IMR-90 (cell line): Measurements from ENCODE around the gene STAG1. TPM values are rescaled to one million over a fixed set of nuclear protein-coding genes. Genes with fewer than 3 reads are reported as not detected.

ENCODE experiments used
- ATAC-seq: fragments of 200-7000 bp; cut with Tn5 transposase; 2 replicates; pipeline ENCODE4 v1.9.1; 2020; ENCODE audit warnings: low read depth, mild to moderate bottlenecking, moderate library complexity
- BruUV-seq: library from RNA; stranded (reverse); fragments of 400-500 nt; replicated peaks from 2 replicates; lab custom pipeline; 2021; lab: Mats Ljungman, UMichigan
- CTCF ChIA-PET: fragments of 300-600 bp; formaldehyde crosslinking; extraction: SDS; loops from one replicate; lab custom pipeline; 2021; ENCODE audit warnings: antibody characterized with exemption; lab: Yijun Ruan, JAX
- POLR2A ChIA-PET: fragments of 300-600 bp; sonication (Branson Sonifier 250); formaldehyde crosslinking; loops from one replicate; lab custom pipeline; 2022; ENCODE audit warnings: antibody characterized with exemption; ENCODE audit not compliant: unreplicated experiment; lab: Charles Lee
- DNase-seq: peaks from one replicate; pipeline ENCODE4 v3.0.0; 2013
- H2AFZ ChIP-seq: replicated peaks from 2 replicates; pipeline ENCODE3; 2013; ENCODE audit warnings: low read length, mild to moderate bottlenecking; ENCODE audit not compliant: poor library complexity
- H2AK5ac ChIP-seq: 2 replicates; pipeline ENCODE4 v1.6.1; 2013; ENCODE audit warnings: low read depth, low read length, inconsistent platforms
- H2AK9ac ChIP-seq: replicated peaks from 2 replicates; pipeline ENCODE3; 2013; ENCODE audit warnings: mild to moderate bottlenecking, low read depth, low read length, moderate library complexity; ENCODE audit not compliant: poor library complexity
- H2BK120ac ChIP-seq: 2 replicates; pipeline ENCODE4 v1.6.1; 2013; ENCODE audit warnings: low read depth, low read length, inconsistent platforms
- H2BK15ac ChIP-seq: 3 replicates; pipeline ENCODE4 v1.6.1; 2013; ENCODE audit warnings: low read depth, low read length, inconsistent platforms
- H2BK20ac ChIP-seq: 2 replicates; pipeline ENCODE4 v1.6.1; 2013; ENCODE audit warnings: low read depth, mild to moderate bottlenecking, inconsistent platforms, low read length, moderate library complexity
- H2BK5ac ChIP-seq: 2 replicates; pipeline ENCODE4 v1.6.1; 2013; ENCODE audit warnings: mild to moderate bottlenecking, low read depth, low read length, inconsistent platforms; ENCODE audit not compliant: poor library complexity, severe bottlenecking
- H3K14ac ChIP-seq: replicated peaks from 2 replicates; pipeline ENCODE4 v1.6.1; 2013; ENCODE audit warnings: low read depth, low read length, inconsistent platforms
- H3K18ac ChIP-seq: 2 replicates; pipeline ENCODE4 v1.6.1; 2013; ENCODE audit warnings: low read depth, low read length, control low read depth
- H3K23ac ChIP-seq: 2 replicates; pipeline ENCODE4 v1.6.1; 2013; ENCODE audit warnings: low read depth, low read length, inconsistent platforms
- H3K27ac ChIP-seq: 2 replicates; pipeline ENCODE4 v1.5.1; 2013; ENCODE audit warnings: mild to moderate bottlenecking, control low read depth, low read length; ENCODE audit not compliant: insufficient read depth
- H3K27me3 ChIP-seq: 2 replicates; pipeline ENCODE4 v1.6.1; 2013; ENCODE audit warnings: low read length; ENCODE audit not compliant: control insufficient read depth, insufficient read depth
- H3K36me3 ChIP-seq: 2 replicates; pipeline ENCODE4 v1.6.1; 2013; ENCODE audit warnings: low read length, mixed read lengths; ENCODE audit not compliant: control insufficient read depth, insufficient read depth
- H3K4ac ChIP-seq: 2 replicates; pipeline ENCODE4 v1.6.1; 2013; ENCODE audit warnings: low read depth, low read length, inconsistent platforms
- H3K4me1 ChIP-seq: 2 replicates; pipeline ENCODE4 v1.6.1; 2013; ENCODE audit warnings: low read length, mixed read lengths; ENCODE audit not compliant: control insufficient read depth, insufficient read depth
- H3K4me2 ChIP-seq: 2 replicates; pipeline ENCODE4 v1.6.1; 2013; ENCODE audit warnings: low read depth, mild to moderate bottlenecking, control low read depth, low read length, moderate library complexity
- H3K4me3 ChIP-seq: 2 replicates; pipeline ENCODE4 v1.5.1; 2013; ENCODE audit warnings: low read depth, mild to moderate bottlenecking, control low read depth, low read length, moderate library complexity; ENCODE audit not compliant: insufficient read depth
- H3K56ac ChIP-seq: 2 replicates; pipeline ENCODE4 v1.6.1; 2013; ENCODE audit warnings: low read length, inconsistent platforms; ENCODE audit not compliant: insufficient read depth; ENCODE audit errors: extremely low read depth
- H3K79me1 ChIP-seq, 2 experiments: 2 replicates each; pipeline ENCODE4 v1.6.1; 2013; ENCODE audit warnings: low read length in 2 of 2, inconsistent platforms in 1 of 2, low read depth in 1 of 2
- H3K9ac ChIP-seq: 2 replicates; pipeline ENCODE4 v1.6.1; 2013; ENCODE audit warnings: low read depth, low read length, control low read depth
- H3K9me1 ChIP-seq: 2 replicates; pipeline ENCODE4 v1.6.1; 2013; ENCODE audit warnings: low read length, inconsistent platforms; ENCODE audit not compliant: insufficient read depth
- H3K9me3 ChIP-seq: 2 replicates; pipeline ENCODE4 v1.6.1; 2013; ENCODE audit warnings: low read length; ENCODE audit not compliant: control insufficient read depth, insufficient read depth
- H4K20me1 ChIP-seq: 2 replicates; pipeline ENCODE4 v1.6.1; 2013; ENCODE audit warnings: low read length, inconsistent platforms; ENCODE audit not compliant: insufficient read depth
- H4K5ac ChIP-seq: 2 replicates; pipeline ENCODE4 v1.6.1; 2013; ENCODE audit warnings: mild to moderate bottlenecking, low read depth, low read length, control low read depth
- H4K8ac ChIP-seq, 2 experiments: 2 replicates each; pipeline ENCODE4 v1.6.1; 2013; ENCODE audit warnings: low read depth in 2 of 2, low read length in 2 of 2, control low read depth in 1 of 2, inconsistent platforms in 1 of 2
- H4K91ac ChIP-seq: 2 replicates; pipeline ENCODE4 v1.6.1; 2013; ENCODE audit warnings: low read depth, low read length, inconsistent platforms; ENCODE audit not compliant: insufficient read depth
- BHLHE40 ChIP-seq: fragments of 150-350 bp; IDR thresholded peaks from 2 replicates; pipeline ENCODE4 v1.6.1; 2016; ENCODE audit warnings: mild to moderate bottlenecking, low read depth, low read length
- CEBPB ChIP-seq: IDR thresholded peaks from 2 replicates; pipeline ENCODE4 v1.6.1; 2012; ENCODE audit warnings: low read depth, low read length, improper control_type of control experiment
- FOS ChIP-seq: fragments of 150-350 bp; IDR thresholded peaks from 2 replicates; pipeline ENCODE4 v1.6.1; 2016; ENCODE audit warnings: low read depth, low read length
- MAZ ChIP-seq: IDR thresholded peaks from 2 replicates; pipeline ENCODE4 v1.6.1; 2012; ENCODE audit warnings: low read depth, mild to moderate bottlenecking, low read length, improper control_type of control experiment, moderate library complexity, borderline replicate concordance
- MXI1 ChIP-seq: IDR thresholded peaks from 2 replicates; pipeline ENCODE4 v1.6.1; 2012; ENCODE audit warnings: low read depth, mild to moderate bottlenecking, low read length, moderate library complexity, borderline replicate concordance
- NFE2L2 ChIP-seq: fragments of 150-350 bp; IDR thresholded peaks from 2 replicates; pipeline ENCODE4 v1.6.1; 2016; ENCODE audit warnings: low read depth, mild to moderate bottlenecking, low read length
- POLR2A ChIP-seq: IDR thresholded peaks from 2 replicates; pipeline ENCODE4 v1.6.1; 2012; ENCODE audit warnings: mild to moderate bottlenecking, low read depth, low read length
- RAD21 ChIP-seq: IDR thresholded peaks from 2 replicates; pipeline ENCODE4 v1.6.1; 2012; ENCODE audit warnings: low read length, improper control_type of control experiment
- RCOR1 ChIP-seq: IDR thresholded peaks from 2 replicates; pipeline ENCODE4 v1.6.1; 2012; ENCODE audit warnings: mild to moderate bottlenecking, low read length, improper control_type of control experiment; ENCODE audit not compliant: insufficient replicate concordance
- RFX5 ChIP-seq: IDR thresholded peaks from 2 replicates; pipeline ENCODE4 v1.8.0; 2012; ENCODE audit warnings: low read depth, mild to moderate bottlenecking, low read length, moderate library complexity
- SMC3 ChIP-seq: fragments of 150-350 bp; IDR thresholded peaks from 2 replicates; pipeline ENCODE4 v1.6.1; 2016; ENCODE audit warnings: low read depth, mild to moderate bottlenecking, antibody characterized with exemption, low read length, moderate library complexity
- dilution Hi-C: fragments of 300-500 bp; cut with HindIII; formaldehyde crosslinking; loops from one replicate; pipeline ENCODE4 v1.14.3; 2018; ENCODE audit warnings: low sequenced_read_pairs; ENCODE audit not compliant: unreplicated experiment
- in situ Hi-C: fragments of 300-500 bp; cut with MboI; formaldehyde crosslinking; loops from 3 replicates; pipeline ENCODE4 v1.14.3; 2019; ENCODE audit warnings: low sequenced_read_pairs, inconsistent platforms, mixed read lengths
- intact Hi-C: fragments of 100-400 bp; cut with micrococcal nuclease; formaldehyde crosslinking; loops from 2 replicates; pipeline ENCODE4 v1.10.0; 2022
- polyA plus RNA-seq, 3 experiments: library from polyadenylated mRNA; depleted of rRNA; stranded (reverse); fragments of >200 nt; gene quantifications; 2 replicates each; pipeline ENCODE4 v1.2.3, GENCODE V29; 2012; ENCODE audit warnings: low replicate concordance in 1 of 3
- total RNA-seq: library from RNA; depleted of rRNA; stranded (reverse); fragments of >200 nt; gene quantifications from 2 replicates; pipeline ENCODE4 v1.2.3, GENCODE V29; 2012
- TF ChIP-seq, protein P1 (sequence below): conservative IDR thresholded peaks from 2 replicates; pipeline ENCODE4 v1.5.1; 2012; ENCODE audit warnings: mild to moderate bottlenecking, low read depth, low read length, improper control_type of control experiment
- TF ChIP-seq, protein P2 (sequence below): fragments of 150-350 bp; IDR thresholded peaks from 2 replicates; pipeline ENCODE4 v1.6.1; 2017; ENCODE audit warnings: mild to moderate bottlenecking, antibody characterized with exemption, low read length, low read depth
- TF ChIP-seq, protein P3 (sequence below): fragments of 150-350 bp; IDR thresholded peaks from 2 replicates; pipeline ENCODE4 v1.6.1; 2016; ENCODE audit warnings: low read depth, mild to moderate bottlenecking, low read length, moderate library complexity, borderline replicate concordance

Gene STAG1
- total and polyA plus RNA-seq, 2 of the 4 experiments (the other 2 are of a cell fraction), result 9.6 to 32.3 TPM

DNA sequence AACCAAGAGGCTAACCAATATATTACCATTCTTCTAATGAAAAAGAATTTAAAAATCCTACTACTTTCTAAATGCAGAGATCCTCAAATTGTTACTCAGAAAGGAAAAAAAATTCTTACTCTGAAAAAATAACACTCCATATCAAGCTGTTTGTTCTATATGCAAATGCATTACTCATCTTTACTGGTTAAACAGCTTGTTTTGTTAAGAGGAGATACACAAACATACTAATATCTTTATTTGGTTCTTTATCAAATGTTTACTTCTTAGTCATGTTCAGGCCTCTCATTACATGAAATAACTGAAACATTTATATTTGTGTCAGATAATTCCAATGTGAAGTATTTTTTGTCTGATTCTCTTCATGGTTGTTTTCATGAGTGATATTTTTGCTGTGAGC, 355.3 kb downstream of the STAG1 start:
- H3K4me2 ChIP-seq, result no peak overlapping the region
- H3K14ac ChIP-seq, result no peak overlapping the region
- no peak overlapping the region for H3K9ac ChIP-seq
- no peaks in the 10 kb centered on the region for H3K27me3 ChIP-seq
- H4K8ac ChIP-seq, result peak overlapping the region in 1 of 2 experiments; percentile 72; a peak in 1 of 4 replicates
- DNase-seq (peak; percentile 73), ATAC-seq (peak; percentile 81)
- peak overlapping the region; percentile 93; the same call in 1 of the 2 replicates for H3K27ac ChIP-seq
- TF ChIP-seq, protein P1, sequence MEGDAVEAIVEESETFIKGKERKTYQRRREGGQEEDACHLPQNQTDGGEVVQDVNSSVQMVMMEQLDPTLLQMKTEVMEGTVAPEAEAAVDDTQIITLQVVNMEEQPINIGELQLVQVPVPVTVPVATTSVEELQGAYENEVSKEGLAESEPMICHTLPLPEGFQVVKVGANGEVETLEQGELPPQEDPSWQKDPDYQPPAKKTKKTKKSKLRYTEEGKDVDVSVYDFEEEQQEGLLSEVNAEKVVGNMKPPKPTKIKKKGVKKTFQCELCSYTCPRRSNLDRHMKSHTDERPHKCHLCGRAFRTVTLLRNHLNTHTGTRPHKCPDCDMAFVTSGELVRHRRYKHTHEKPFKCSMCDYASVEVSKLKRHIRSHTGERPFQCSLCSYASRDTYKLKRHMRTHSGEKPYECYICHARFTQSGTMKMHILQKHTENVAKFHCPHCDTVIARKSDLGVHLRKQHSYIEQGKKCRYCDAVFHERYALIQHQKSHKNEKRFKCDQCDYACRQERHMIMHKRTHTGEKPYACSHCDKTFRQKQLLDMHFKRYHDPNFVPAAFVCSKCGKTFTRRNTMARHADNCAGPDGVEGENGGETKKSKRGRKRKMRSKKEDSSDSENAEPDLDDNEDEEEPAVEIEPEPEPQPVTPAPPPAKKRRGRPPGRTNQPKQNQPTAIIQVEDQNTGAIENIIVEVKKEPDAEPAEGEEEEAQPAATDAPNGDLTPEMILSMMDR, result no peak
- TF ChIP-seq MAZ (no peak), BHLHE40 (no peak), RAD21 (no peak), SMC3 (no peak), RFX5 (no peak), FOS (no peak), CEBPB (no peak), POLR2A (no peak), MXI1 (no peak), RCOR1 (no peak), NFE2L2 (no peak)
- TF ChIP-seq, protein P2, sequence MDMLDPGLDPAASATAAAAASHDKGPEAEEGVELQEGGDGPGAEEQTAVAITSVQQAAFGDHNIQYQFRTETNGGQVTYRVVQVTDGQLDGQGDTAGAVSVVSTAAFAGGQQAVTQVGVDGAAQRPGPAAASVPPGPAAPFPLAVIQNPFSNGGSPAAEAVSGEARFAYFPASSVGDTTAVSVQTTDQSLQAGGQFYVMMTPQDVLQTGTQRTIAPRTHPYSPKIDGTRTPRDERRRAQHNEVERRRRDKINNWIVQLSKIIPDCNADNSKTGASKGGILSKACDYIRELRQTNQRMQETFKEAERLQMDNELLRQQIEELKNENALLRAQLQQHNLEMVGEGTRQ, result no peak
- TF ChIP-seq, protein P3, sequence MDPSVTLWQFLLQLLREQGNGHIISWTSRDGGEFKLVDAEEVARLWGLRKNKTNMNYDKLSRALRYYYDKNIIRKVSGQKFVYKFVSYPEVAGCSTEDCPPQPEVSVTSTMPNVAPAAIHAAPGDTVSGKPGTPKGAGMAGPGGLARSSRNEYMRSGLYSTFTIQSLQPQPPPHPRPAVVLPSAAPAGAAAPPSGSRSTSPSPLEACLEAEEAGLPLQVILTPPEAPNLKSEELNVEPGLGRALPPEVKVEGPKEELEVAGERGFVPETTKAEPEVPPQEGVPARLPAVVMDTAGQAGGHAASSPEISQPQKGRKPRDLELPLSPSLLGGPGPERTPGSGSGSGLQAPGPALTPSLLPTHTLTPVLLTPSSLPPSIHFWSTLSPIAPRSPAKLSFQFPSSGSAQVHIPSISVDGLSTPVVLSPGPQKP, result no peak
- H3K4me3 ChIP-seq, result no peak overlapping the region
- peak overlapping the region; percentile 97 for H2BK5ac ChIP-seq
- H2BK20ac ChIP-seq, result peak overlapping the region; percentile 85; the same call in 1 of the 2 replicates
- dilution Hi-C loops, result no loop called here
- no peak overlapping the region for H3K56ac ChIP-seq
- no peak overlapping the region for H2AK9ac ChIP-seq
- peaks cover 10% of the 10 kb centered on the region for H3K36me3 ChIP-seq
- no TSS peak for BruUV-seq
- peak overlapping the region; percentile 70; the same call in 1 of the 2 replicates for H4K91ac ChIP-seq
- peak overlapping the region; percentile 88 for H2BK120ac ChIP-seq
- no peak overlapping the region for H3K18ac ChIP-seq
- intact Hi-C loops, result loop anchor here (10.0 kb wide), 2 partner anchors 322 to 618 kb away; no protein-coding TSS in a partner anchor
- H3K23ac ChIP-seq, result no peak overlapping the region
- in situ Hi-C loops, result loop anchor here (10.0 kb wide), 1 partner anchor 348 kb away; no protein-coding TSS in a partner anchor
- H3K9me1 ChIP-seq, result no peaks in the 10 kb centered on the region
- no peaks in the 10 kb centered on the region for H4K20me1 ChIP-seq
- peaks cover 3 to 9% of the 10 kb centered on the region in 2 experiments; a peak in 3 of 4 replicates for H3K79me1 ChIP-seq
- no peak overlapping the region for H2BK15ac ChIP-seq
- peak overlapping the region; percentile 78; the same call in 1 of the 2 replicates for H3K4ac ChIP-seq
- peaks cover 2% of the 10 kb centered on the region; the same call in 1 of the 2 replicates for H3K9me3 ChIP-seq
- H4K5ac ChIP-seq, result no peak overlapping the region
- CTCF ChIA-PET, result interaction anchor here (0.6 to 1.1 kb wide), 5 partner anchors 9 to 355 kb away, joined by 3 to 8 read pairs (median 4); partner anchors contain the start of gene STAG1
- POLR2A ChIA-PET, result interaction anchor here (0.6 to 1.2 kb wide), 2 partner anchors 285 to 356 kb away, joined by 6 to 9 read pairs; partner anchors contain the start of gene STAG1
- H3K4me1 ChIP-seq, result peaks cover 8% of the 10 kb centered on the region
- H2AK5ac ChIP-seq, result no peak overlapping the region
- H2AFZ ChIP-seq, result no peak overlapping the region
